ENCODE measurements around the gene ATF6B. TPM values are rescaled to one million over a fixed set of nuclear protein-coding genes. Genes with fewer than 3 reads are reported as not detected.

The ATF6B gene
- total RNA-seq, 1 experiment from 2014 or later, result 45.3 TPM

- Histone ChIP-seq H3K27ac (ENCODE audit: insufficient read length, low read depth, low read length) (no peak overlapping the region), H4K20me1 (ENCODE audit: control insufficient read depth, insufficient read depth, insufficient read length) (no peaks in the 10 kb centered on the region), H2BK5ac (ENCODE audit: insufficient read length, low read length) (no peak overlapping the region), H3K4me2 (ENCODE audit: insufficient read depth, insufficient read length, low read length) (no peak overlapping the region), H3K56ac (ENCODE audit: insufficient read length, low read depth, low read length) (no peak overlapping the region), H4K91ac (ENCODE audit: insufficient read length, low read depth, low read length) (no peak overlapping the region), H3K23me2 (ENCODE audit: insufficient read length, low read depth, low read length, poor library complexity, severe bottlenecking) (no peaks in the 10 kb centered on the region), H3K18ac (ENCODE audit: insufficient read length, low read depth, low read length) (no peak overlapping the region), H4K8ac (replicated peaks; ENCODE audit: insufficient read length, low read depth, low read length) (no peak overlapping the region), H3K4ac (ENCODE audit: low read depth, low read length) (no peak overlapping the region), H3K79me1 (ENCODE audit: insufficient read depth, low read depth, low read length, poor library complexity, severe bottlenecking) (no peaks in the 10 kb centered on the region), H3K9me3 (ENCODE audit: control insufficient read depth, low read depth, low read length) (no peaks in the 10 kb centered on the region), H2BK20ac (ENCODE audit: low read depth, low read length, poor library complexity, severe bottlenecking) (no peak overlapping the region), H3K27me3 (ENCODE audit: insufficient read depth, low read length) (no peaks in the 10 kb centered on the region; the same call in 1 of the 2 replicates), H3T11ph (ENCODE audit: low read length) (no peak overlapping the region), H2BK15ac (ENCODE audit: low read depth, low read length) (no peak overlapping the region), H2BK12ac (ENCODE audit: insufficient read length, low read depth, low read length) (no peak overlapping the region), H3K4me1 (ENCODE audit: insufficient read depth, low read length) (no peaks in the 10 kb centered on the region; the same call in 1 of the 2 replicates), H2AFZ (ENCODE audit: low read length) (no peak overlapping the region), H2BK120ac (ENCODE audit: low read depth, low read length, poor library complexity, severe bottlenecking) (no peak overlapping the region), H3K23ac (ENCODE audit: insufficient read length, low read depth, low read length) (no peak overlapping the region), H3K14ac (ENCODE audit: insufficient read depth, low read length) (no peak overlapping the region), H4K5ac (ENCODE audit: insufficient read length, low read depth, low read length) (no peak overlapping the region), H3K79me2 (ENCODE audit: insufficient read depth, low read length) (no peaks in the 10 kb centered on the region), H2AK5ac (ENCODE audit: insufficient read length, low read length) (no peak overlapping the region), H3K9ac (ENCODE audit: extremely low read depth, insufficient read length, low read length) (no peak overlapping the region)
- Mint-ChIP-seq H3K9me3 (no peaks in the 10 kb centered on the region), H3K36me3 (ENCODE audit: insufficient read depth in 1 of 3, low read depth in 3 of 3) (peaks cover 0 to 3% (median 0%) of the 10 kb centered on the region in 3 experiments; a peak in 1 of 7 replicates), H3K4me3 (0 out of 5 replicates have a peak overlapping the region, but pooled peaks of 1 of the 2 experiments have one; percentile 45), H3K27ac (no peak overlapping the region; a peak in 1 of 7 replicates), H3K4me1 (peaks cover 20 to 24% of the 10 kb centered on the region in 2 experiments), H3K27me3 (ENCODE audit: low read depth) (peaks cover 42% of the 10 kb centered on the region)
- no peak for DNase-seq
- WGBS (ENCODE audit: extremely low coverage, insufficient read length, low lambda C conversion rate), result no CpG with 5 or more reads among the region's 1 CpG
- TF ChIP-seq, protein P1, sequence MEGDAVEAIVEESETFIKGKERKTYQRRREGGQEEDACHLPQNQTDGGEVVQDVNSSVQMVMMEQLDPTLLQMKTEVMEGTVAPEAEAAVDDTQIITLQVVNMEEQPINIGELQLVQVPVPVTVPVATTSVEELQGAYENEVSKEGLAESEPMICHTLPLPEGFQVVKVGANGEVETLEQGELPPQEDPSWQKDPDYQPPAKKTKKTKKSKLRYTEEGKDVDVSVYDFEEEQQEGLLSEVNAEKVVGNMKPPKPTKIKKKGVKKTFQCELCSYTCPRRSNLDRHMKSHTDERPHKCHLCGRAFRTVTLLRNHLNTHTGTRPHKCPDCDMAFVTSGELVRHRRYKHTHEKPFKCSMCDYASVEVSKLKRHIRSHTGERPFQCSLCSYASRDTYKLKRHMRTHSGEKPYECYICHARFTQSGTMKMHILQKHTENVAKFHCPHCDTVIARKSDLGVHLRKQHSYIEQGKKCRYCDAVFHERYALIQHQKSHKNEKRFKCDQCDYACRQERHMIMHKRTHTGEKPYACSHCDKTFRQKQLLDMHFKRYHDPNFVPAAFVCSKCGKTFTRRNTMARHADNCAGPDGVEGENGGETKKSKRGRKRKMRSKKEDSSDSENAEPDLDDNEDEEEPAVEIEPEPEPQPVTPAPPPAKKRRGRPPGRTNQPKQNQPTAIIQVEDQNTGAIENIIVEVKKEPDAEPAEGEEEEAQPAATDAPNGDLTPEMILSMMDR (conservative IDR thresholded peaks at IDR 0.05), result no peak
These were observed 20.6 kb downstream of the ATF6B start for GRCh38 chr6:32107406-32107805.

All from H9 (cell line).